Germinal center (tissue), 1 donor: ENCODE results near the gene FOXK1.
"Not testable (repeated sequence)": the region's sequence is repeated elsewhere in the genome, so short reads cannot be mapped to it uniquely, and the experiment has no call there.

Source experiments
- DNase-seq: peaks from one replicate; pipeline ENCODE4 v3.0.0; 2012; ENCODE audit warnings: mixed read lengths, low spot score

Gene FOXK1

DNA sequence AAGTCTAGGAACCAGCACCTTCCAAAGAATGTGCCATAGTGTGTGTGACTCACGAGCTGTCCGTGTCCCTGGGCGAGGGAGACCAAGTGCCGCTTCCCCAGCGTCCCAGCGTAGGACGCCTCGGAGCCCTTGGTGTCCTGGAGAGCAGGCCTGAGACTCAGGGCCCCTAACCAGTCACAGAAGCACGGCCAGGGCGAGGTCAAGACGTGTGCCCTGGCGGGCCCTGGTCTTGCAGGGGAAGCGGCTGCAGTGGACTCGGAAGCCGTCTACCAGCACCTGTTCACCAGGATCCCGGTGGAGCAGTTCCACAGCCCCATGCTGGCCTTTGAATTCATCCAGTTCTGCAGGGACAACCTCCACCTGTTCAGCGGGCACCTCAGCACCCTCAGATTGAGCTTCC is 103.9 kb downstream of the FOXK1 start:
- DNase-seq: no peak

DNA sequence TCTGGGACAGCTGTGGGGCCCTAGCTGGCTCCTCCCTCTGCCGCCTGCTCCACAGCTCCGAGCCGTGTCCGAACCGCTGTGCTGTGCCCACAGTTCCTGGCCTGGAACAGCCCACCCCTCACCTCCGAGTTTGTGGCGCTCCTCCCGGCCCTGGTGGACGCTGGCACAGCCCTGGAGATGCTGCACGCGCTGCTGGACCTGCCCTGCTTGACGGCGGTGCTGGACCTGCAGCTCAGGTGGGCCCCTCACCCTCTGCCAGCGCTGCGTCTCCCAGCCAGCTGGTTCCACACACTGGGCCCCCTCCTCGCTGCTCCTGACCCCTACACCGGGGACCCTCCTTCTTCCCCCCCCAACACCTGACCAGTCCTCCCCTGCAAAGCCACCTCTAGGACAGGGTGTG is 105.4 kb downstream of the FOXK1 start:
- DNase-seq: no peak

DNA sequence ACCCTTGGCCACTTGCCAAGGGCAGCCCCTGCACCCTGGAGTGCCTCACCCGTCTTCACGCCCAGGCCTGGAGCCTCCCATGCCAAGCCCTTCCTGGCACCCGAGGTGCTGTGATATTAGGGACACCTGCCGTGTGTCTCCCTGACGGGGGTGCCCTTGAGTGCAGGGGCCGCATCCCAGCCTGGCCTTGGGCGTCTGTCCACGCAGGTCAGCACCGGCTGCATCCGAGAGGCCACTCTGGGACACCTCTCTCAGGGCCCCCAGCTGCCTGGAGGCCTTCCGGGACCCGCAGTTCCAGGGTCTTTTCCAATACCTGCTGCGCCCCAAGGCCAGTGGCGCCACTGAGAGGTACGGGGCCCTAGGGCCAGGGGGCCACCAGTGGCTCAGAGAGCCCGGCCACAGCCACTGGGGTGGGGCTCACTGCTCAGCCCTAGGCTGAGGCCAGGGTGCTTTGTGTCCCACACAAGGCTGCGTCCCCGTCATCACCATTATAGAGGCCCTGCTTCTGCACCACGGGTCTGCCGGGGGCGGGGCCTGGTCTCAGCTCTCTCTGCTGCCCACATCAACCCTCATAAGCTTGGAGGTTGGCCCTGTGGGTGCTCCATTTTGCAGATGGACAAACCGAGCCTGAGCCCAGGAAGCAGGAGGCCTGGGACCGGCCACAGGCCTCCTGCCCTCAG is 106.0 kb downstream of the FOXK1 start:
- no peak for DNase-seq

DNA sequence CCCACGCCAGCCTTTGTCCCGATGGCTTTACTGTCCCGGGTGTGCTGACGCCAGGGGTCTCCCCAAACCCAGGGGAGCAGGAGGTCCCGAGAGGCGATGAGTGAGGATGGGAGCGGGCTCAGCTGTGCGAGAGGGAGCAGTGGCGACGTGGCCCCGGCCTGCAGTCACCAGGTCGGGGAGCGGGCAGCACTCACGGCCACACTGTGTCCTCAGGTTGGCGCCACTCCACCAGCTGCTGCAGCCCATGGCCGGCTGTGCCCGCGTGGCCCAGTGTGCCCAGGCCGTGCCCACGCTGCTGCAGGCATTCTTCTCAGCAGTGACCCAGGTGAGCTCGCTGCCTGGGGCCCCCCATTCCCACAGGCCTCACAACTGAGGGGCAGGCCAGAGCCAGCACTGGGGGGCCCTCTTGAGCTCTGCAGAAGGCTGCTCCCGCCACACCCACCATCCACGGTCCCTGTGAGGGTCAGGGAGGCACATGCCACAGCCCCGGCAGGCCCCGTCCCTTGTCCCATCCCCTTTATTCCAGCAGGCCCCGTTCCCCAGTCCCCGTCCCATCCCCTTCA is 106.6 kb downstream of the FOXK1 start:
- DNase-seq: no peak

DNA sequence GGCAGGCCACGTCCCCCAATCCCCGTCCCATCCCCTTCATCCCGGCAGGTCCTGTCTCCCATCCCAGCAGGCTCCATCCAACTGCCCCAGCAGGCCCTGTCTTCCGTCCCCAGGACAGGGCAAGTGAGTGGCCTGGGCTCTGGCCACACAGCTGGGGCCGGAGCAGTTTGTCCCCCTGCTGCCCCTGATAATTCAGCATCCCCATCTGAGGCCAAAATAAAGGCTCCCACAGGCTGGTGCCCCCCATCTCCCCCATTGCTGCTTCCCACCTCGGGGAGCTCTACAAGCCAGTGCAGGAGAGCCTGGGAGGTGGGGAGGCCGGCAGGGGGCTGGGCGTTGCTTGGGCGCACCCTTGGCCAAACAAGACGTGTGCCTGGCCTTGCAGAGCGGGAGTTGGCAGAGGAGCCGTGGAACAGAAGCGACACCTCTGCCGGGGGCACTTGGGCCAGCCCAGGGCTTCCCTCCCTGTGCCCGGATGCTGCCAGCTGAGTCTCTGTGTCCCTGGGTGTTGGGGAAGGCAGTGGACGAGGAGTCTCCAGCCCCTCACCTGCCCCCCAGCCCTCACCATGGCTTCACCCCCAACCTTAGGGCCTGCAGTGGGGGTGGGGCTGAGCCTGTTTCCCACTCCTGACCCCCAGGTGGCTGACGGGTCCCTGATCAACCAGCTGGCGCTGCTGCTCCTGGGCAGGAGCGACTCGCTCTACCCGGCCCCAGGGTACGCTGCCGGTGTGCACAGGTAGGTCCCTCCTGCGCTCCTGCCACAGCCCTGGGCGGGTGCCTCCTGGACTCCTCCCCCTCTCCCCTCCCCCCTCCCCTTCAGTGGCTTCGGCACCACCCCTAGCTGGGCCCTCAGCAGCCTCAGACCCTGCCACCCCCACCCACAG is 107.3 kb downstream of the FOXK1 start:
- DNase-seq: no peak

DNA sequence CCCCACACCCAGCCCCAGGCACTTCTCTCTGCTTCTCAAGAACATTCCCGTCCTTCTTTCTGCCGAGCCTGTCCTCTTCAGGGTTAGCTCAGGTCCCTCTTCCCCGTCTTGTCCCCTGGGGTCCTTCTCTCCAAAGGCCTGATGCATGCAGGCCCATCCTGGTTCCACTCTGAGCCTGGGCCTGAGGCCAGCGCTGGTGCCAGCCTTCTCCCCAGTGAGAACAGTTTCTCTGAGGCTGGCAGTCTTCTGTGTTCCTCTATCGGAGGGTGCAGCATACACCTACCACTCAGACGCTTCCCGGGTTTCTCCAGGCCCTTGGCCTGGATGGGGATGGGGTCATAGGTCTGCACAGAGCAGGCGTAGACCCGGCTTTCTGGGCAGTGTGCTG is 108.0 kb downstream of the FOXK1 start:
- DNase-seq: no peak

DNA sequence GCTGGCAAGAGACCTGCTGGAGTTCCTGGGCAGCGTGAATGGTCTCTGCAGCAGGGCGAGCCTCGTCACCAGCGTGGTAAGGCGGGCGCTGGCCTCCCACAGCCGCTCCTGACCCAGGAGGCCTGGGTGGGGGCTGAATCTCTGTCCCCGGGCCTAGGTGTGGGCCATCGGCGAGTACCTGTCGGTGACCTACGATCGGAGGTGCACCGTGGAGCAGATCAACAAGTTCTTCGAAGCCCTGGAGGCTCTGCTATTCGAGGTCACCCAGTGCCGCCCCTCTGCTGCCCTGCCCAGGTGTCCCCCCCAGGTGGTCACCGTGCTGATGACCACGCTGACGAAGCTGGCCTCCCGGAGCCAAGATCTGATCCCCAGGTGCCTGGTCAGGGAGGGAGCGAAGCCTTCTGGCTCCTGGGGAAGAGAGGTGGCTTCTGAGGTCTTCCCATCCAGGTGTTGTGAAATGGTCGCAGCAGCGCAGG is 108.5 kb downstream of the FOXK1 start:
- DNase-seq: no peak

DNA sequence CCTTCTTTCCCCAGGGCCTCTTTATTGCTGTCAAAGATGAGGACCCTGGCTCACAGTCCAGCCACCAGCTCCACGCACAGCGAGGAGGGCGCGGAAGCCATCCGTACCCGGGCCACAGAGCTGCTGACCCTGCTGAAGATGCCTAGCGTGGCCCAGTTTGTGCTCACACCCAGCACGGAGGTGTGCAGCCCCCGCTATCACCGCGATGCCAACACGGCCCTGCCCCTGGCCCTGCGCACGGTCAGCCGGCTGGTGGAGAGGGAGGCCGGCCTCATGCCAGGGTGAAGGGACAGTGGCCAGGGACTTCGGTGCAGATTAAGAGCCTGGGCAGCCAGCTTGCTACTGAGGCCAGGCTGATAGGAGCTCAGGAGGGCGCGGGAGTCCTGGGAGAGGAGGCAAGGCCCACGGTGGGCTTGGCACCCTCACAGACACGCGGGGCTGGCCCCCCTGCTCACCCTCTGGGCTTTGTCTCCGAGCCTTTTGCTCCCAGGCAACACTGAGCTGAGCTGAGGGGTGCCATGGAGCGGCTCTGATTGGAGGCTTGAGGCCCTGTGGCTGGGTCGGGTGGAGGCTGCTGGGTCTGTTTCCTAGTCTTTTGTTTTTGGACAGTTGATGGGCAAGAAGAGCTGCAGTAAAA is 109.1 kb downstream of the FOXK1 start:
- DNase-seq: no peak

DNA sequence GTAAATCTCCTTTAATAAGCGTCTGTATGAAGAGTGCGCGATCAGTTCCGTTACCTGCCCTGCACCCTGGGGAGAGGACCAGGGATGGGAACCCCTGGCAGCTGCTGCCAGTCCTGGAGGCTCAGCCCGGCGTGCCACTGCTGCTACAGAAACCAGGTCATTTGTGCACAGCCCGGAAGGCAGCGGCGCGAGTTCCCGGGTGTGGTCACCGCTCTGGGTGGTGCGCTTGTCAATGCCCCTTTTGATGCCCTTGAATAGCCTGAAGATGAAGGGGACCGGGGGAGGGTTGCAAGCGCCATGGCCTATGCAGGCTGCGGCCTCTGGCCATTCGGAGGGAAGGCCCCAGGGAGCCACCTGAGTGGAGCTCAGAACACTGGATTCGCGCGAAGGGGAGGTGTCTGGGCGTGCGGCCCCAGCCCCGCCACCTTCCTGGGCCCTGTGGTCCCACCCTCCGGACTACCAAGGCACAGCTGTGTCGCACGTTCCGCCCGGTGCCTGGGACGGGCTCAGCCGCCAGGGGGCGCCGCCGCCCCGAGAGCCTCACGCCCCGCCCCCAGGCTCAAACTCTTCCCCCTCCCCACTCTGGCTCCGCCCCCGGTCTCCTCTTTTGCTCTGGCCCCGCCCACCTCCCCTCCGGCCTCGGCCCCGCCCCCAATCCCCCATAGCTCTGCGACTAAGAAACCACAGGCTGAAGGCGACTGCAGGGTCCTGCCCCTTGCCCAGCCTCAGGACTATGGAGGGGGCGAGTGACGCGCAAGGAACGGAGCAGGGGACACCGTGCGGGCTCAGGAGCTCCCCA is 109.8 kb downstream of the FOXK1 start:
- DNase-seq: peak; percentile 78

DNA sequence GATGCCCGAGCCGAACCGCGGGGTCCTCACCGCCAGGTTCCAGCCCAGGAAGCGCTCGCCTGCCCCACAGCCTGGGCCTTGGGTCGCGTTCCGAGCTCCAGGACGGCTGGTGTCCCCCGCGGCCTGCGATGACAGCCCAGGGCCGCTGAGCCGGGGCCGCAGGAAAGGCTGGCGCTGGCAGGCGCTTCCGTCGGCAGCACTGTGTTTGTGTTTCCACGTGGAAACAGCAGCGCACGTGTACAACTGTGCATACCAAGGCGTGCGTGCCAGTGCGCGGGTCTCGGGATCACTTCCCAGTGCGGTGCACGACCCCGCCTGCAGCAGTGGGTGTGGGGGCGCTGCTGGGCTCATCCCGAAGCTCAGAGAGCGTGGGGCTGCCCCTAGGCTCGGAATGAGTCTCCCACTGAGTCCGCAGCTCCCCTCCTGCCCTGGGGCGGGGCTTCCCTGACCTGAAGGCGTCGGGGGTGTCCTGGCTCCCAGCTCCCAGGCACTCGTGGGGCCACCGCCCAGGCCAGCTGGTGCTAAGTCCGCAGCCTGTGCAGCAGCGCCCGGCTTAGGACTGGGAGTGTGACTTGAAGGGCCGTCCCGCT is 110.5 kb downstream of the FOXK1 start:
- no peak for DNase-seq

DNA sequence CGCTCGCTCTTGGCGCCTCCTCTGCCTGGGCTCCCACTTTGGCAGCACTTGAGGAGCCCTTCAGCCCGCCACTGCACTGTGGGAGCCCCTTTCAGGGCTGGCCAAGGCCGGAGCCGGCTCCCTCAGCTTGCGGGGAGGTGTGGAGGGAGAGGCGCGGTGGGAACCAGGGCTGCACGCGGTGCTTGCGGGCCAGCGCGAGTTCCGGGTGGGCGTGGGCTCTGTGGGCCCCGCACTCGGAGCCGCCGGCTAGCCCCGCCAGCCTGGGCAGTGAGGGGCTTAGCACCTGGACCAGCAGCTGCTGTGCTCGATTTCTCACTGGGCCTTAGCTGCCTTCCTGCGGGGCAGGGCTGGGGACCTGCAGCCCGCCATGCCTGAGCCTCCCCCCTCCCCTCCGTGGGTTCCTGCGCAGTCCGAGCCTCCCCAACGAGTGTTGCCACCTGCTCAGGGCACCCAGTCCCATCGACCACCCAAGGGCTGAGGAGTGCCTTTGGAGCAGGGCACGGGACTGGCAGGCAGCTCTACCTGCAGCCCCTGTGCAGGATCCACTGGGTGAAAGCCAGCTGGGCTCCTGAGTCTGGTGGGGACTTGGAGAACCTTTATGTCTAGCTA is 111.4 kb downstream of the FOXK1 start:
- not testable (repeated sequence) for DNase-seq

DNA sequence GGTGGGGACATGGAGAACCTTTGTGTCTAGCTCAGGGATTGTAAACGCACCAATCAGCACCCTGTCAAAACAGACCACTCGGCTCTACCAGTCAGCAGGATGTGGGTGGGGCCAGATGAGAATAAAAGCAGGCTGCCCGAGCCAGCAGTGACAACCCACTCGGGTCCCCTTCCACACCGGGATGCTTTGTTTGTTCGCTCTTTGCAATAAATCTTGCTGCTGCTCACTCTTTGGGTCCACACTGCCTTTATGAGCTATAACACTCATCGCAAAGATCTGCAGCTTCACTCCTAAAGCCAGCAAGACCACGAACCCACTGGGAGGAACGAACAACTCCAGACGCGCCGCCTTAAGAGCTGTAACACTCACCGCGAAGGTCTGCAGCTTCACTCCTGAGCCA is 112.1 kb downstream of the FOXK1 start:
- DNase-seq: not testable (repeated sequence)

DNA sequence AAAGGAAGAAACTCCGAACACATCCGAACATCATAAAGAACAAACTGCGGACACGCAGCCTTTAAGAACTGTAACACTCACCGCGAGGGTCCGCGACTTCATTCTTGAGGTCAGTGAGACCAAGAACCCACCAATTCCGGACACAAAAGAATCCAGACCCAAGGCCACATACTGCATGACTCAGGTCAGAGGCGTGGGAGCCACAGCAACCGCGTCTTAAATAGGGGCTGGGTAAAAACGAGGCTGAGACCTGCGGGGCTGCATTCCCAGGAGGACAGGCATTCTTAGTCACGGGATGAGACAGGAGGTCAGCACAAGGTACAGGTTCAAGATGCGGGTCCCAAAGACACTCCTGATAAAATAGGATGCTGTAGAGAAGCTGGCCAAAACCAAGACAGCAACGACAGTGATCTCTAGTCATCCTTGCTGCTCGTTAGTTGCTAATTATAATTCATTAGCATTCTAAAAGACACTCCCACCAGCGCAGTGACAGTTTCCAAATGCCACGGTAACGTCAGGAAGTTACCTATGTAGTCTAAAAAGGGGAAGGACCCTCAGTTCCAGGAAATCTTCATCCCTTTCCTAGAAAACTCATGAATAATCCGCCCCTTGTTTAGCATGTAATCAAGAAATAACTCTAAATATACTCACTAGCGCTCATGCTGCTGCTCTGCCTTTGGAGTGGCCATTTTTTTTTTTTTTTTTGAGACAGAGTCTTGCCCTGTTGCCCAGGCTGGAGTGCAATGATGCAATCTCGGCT is 112.7 kb downstream of the FOXK1 start:
- no peak for DNase-seq

DNA sequence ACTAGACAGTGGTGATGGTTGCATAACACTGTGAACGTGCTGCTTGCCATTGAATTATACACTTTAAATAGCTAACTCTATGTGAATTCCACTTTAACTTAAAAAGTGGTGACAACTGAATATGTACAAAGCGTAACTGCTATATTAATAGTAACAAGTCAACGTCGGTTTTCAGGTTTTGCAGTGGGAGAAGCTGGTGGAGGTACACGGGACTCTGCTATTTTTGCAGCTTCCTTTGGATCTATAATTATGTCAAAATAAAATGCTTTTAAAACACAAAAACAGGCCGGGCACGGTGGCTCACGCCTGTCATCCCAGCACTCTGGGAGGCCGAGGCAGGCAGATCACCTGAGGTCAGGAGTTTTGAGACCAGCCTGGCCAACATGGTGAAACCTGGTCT is 114.4 kb downstream of the FOXK1 start:
- DNase-seq: no peak

DNA sequence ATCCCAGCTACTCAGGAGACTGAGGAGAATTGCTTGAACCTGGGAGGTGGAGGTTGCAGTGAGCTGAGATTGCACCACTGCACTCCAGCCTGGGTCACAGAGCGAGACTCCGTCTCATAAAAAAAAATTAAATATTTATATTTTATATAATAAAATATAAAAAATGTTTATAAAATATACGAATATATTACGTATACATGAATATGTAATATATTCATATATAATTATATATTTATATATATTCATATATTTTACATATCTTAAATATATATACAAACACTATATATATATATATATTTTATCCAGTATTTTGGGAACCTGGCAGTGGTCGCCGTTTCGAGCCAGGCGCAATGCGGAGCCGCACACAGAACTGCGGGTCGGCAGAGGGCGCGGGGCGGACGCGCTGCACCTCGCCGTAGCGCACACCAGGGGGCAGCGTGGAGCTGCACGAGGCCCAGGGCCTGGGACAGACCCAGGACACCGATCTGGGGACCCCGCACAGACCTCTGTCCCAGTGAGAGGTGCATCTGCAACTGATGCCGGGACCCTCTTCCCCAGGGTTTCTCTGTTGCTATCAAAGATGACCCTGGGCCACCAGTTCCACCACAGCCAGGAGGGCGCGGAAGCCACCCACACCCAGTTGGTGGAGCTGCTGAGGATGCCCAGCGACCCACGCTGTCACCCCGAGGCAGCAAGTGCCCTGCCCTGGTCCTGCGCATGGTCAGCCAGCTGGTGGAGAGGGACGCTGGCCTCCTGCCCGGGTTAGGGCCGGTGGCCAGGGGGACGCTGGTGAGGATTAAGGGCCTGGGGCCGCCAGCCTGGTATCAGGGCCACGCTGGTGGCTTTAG is 116.0 kb downstream of the FOXK1 start:
- peak; percentile 78 for DNase-seq

DNA sequence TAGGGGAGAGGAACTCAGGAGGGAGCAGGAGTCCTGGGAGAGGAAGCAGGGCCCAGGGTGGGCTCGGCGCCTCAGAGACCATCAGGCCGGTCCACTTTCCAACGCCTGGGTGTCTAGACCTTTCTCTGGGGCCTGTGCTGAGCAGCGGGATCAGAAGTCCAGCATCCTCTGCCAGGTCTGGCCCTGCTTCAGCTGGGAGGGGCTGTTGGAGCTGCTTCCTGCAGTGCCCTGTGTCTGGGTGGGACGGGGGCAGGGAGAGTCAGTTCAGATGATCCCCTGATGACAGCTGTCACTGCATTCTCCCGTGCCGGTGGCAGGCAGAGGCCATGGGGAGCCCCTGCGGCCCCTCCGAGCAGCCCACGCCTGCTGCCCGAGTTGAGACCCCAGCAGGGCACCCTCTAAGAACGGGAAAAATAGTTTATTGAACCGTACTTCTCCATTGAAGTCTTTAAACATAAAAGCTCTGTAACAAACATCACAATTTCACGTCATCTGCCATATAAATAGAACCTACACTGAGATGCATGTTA is 116.7 kb downstream of the FOXK1 start:
- DNase-seq: no peak

DNA sequence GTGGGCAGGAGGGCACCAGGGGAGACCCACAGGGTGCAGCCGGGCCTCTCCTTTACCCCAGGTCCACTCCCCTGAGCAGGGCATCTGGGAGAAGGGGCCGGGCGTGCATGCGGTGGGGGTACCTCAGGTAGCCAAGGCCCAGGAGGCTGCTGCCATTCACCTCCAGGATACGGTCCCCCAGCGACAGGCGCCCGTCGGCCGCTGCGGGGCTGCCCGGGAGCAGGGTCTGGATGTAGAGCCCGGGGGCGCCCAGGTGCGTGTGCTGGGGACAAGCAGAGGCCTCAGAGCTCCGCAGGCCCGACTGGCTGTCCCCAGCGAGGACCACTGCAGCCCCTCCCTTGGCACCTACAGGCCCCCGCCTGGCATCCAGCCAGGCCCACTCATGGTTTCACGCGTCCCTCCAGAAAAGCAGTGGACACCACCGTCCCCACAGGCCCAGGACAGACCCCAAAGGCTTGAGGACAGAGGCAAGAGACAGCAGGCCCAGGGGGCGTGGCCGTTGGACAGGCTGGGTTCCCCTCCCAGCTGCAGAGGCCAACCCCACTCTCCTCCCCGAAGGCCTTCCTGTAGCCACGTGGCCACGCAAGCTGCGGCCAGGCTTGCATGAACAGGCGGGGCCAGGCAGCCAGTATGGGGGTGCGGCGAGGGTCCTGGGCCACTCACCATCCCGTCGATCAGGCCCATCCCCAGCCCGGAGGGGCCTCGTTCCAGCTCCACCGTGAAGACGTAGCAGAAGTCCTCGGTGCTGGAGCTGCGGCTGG is 117.6 kb downstream of the FOXK1 start:
- DNase-seq: no peak

DNA sequence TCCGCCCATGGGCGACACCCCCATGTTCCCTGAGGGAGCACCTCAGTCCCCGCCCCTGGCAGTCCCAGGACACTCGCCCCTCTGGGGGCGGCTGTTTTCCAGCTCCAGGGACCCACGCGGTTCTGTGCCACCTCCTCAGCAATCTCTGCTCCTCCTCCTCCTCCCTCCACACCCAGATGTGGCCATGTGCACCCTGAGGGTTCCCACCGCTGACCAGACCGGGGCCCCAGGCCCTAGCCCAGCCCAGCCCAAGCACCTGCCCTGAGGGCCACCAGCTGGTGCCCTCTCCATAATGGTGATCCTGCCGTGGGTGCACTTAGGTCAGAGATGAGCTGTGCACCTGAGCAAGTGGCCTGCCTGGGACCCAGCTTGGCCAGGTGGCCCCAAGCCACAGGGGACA is 118.4 kb downstream of the FOXK1 start:
- no peak for DNase-seq
